Parathyroid adenoma (tissue), 2 donors: Measurements from ENCODE around the gene PROC.

Experiments
- H2AFZ ChIP-seq: fragments of 300-600 bp; sonication (generic); one replicate; pipeline ENCODE4 v1.7.0; 2017; ENCODE audit warnings: antibody characterized with exemption, mild to moderate bottlenecking
- H3K27ac ChIP-seq: fragments of 300-600 bp; sonication (generic); one replicate; pipeline ENCODE4 v1.7.0; 2017
- H3K27me3 ChIP-seq: fragments of 300-600 bp; sonication (generic); one replicate; pipeline ENCODE4 v1.7.0; 2017; ENCODE audit warnings: low read length; ENCODE audit not compliant: control insufficient read depth, insufficient read depth
- H3K36me3 ChIP-seq: fragments of 300-600 bp; sonication (generic); one replicate; pipeline ENCODE4 v1.7.0; 2017; ENCODE audit warnings: low read length; ENCODE audit not compliant: control insufficient read depth, insufficient read depth
- H3K4me1 ChIP-seq: fragments of 300-600 bp; sonication (generic); one replicate; pipeline ENCODE4 v1.7.0; 2017; ENCODE audit warnings: control low read depth
- H3K4me2 ChIP-seq: fragments of 300-600 bp; sonication (generic); one replicate; pipeline ENCODE4 v1.7.0; 2017; ENCODE audit warnings: low read length
- H3K4me3 ChIP-seq: fragments of 300-600 bp; sonication (generic); one replicate; pipeline ENCODE4 v1.7.0; 2017; ENCODE audit warnings: low read depth, low read length
- H3K79me2 ChIP-seq: fragments of 300-600 bp; sonication (generic); one replicate; pipeline ENCODE4 v1.7.0; 2017; ENCODE audit warnings: control low read depth
- H3K9ac ChIP-seq: fragments of 300-600 bp; sonication (generic); one replicate; pipeline ENCODE4 v1.7.0; 2017; ENCODE audit warnings: mild to moderate bottlenecking
- H3K9me3 ChIP-seq: fragments of 300-600 bp; sonication (generic); one replicate; pipeline ENCODE4 v1.7.0; 2017; ENCODE audit warnings: low read length; ENCODE audit not compliant: control insufficient read depth
- TF ChIP-seq, protein P1 (sequence below): fragments of 300-600 bp; sonication (generic); IDR thresholded peaks from one replicate; pipeline ENCODE4 v1.7.0; 2017; ENCODE audit warnings: antibody characterized with exemption, mild to moderate bottlenecking
- donor health status: primary hyperparathyroidism.

The PROC gene

DNA sequence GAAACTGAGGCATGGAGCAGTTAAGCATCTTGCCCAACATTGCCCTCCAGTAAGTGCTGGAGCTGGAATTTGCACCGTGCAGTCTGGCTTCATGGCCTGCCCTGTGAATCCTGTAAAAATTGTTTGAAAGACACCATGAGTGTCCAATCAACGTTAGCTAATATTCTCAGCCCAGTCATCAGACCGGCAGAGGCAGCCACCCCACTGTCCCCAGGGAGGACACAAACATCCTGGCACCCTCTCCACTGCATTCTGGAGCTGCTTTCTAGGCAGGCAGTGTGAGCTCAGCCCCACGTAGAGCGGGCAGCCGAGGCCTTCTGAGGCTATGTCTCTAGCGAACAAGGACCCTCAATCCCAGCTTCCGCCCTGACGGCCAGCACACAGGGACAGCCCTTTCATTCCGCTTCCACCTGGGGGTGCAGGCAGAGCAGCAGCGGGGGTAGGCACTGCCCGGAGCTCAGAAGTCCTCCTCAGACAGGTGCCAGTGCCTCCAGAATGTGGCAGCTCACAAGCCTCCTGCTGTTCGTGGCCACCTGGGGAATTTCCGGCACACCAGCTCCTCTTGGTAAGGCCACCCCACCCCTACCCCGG lies 1.3 kb downstream of the PROC start:
- Histone ChIP-seq H3K4me1 (peaks cover 3% of the 10 kb centered on the region), H3K4me3 (no peak overlapping the region), H3K79me2 (no peaks in the 10 kb centered on the region), H3K4me2 (no peak overlapping the region), H3K36me3 (no peaks in the 10 kb centered on the region), H3K9ac (no peak overlapping the region), H2AFZ (no peak overlapping the region), H3K27ac (no peak overlapping the region), H3K9me3 (no peaks in the 10 kb centered on the region), H3K27me3 (peaks cover 7% of the 10 kb centered on the region)
- TF ChIP-seq, protein P1, sequence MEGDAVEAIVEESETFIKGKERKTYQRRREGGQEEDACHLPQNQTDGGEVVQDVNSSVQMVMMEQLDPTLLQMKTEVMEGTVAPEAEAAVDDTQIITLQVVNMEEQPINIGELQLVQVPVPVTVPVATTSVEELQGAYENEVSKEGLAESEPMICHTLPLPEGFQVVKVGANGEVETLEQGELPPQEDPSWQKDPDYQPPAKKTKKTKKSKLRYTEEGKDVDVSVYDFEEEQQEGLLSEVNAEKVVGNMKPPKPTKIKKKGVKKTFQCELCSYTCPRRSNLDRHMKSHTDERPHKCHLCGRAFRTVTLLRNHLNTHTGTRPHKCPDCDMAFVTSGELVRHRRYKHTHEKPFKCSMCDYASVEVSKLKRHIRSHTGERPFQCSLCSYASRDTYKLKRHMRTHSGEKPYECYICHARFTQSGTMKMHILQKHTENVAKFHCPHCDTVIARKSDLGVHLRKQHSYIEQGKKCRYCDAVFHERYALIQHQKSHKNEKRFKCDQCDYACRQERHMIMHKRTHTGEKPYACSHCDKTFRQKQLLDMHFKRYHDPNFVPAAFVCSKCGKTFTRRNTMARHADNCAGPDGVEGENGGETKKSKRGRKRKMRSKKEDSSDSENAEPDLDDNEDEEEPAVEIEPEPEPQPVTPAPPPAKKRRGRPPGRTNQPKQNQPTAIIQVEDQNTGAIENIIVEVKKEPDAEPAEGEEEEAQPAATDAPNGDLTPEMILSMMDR = no peak

GRCh38 chr2:127420039-127420864 lies 2.0 kb downstream of the PROC start:
- Histone ChIP-seq H3K27ac (no peak overlapping the region), H3K4me2 (no peak overlapping the region), H3K4me1 (peaks cover 3% of the 10 kb centered on the region), H3K79me2 (no peaks in the 10 kb centered on the region), H3K27me3 (peaks cover 7% of the 10 kb centered on the region), H3K4me3 (no peak overlapping the region), H3K36me3 (no peaks in the 10 kb centered on the region), H2AFZ (no peak overlapping the region), H3K9me3 (no peaks in the 10 kb centered on the region), H3K9ac (no peak overlapping the region)
- TF ChIP-seq, protein P1 = no peak

GRCh38 chr2:127421116-127421800 lies 3.0 kb downstream of the PROC start:
- TF ChIP-seq, protein P1 = no peak
- Histone ChIP-seq H3K27me3 (peaks cover 7% of the 10 kb centered on the region), H3K79me2 (no peaks in the 10 kb centered on the region), H3K9me3 (no peaks in the 10 kb centered on the region), H3K4me2 (no peak overlapping the region), H3K4me3 (no peak overlapping the region), H3K9ac (no peak overlapping the region), H3K27ac (no peak overlapping the region), H3K4me1 (peaks cover 3% of the 10 kb centered on the region), H2AFZ (no peak overlapping the region), H3K36me3 (no peaks in the 10 kb centered on the region)

DNA sequence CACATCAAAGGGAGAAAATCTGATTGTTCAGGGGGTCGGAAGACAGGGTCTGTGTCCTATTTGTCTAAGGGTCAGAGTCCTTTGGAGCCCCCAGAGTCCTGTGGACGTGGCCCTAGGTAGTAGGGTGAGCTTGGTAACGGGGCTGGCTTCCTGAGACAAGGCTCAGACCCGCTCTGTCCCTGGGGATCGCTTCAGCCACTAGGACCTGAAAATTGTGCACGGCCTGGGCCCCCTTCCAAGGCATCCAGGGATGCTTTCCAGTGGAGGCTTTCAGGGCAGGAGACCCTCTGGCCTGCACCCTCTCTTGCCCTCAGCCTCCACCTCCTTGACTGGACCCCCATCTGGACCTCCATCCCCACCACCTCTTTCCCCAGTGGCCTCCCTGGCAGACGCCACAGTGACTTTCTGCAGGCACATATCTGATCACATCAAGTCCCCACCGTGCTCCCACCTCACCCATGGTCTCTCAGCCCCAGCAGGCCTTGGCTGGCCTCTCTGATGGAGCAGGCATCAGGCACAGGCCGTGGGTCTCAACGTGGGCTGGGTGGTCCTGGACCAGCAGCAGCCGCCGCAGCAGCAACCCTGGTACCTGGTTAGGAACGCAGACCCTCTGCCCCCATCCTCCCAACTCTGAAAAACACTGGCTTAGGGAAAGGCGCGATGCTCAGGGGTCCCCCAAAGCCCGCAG lies 3.8 kb downstream of the PROC start:
- Histone ChIP-seq H3K79me2 (no peaks in the 10 kb centered on the region), H3K4me2 (no peak overlapping the region), H3K27me3 (peaks cover 7% of the 10 kb centered on the region), H3K4me1 (peaks cover 3% of the 10 kb centered on the region), H3K4me3 (no peak overlapping the region), H3K36me3 (no peaks in the 10 kb centered on the region), H3K27ac (no peak overlapping the region), H2AFZ (no peak overlapping the region), H3K9me3 (no peaks in the 10 kb centered on the region), H3K9ac (no peak overlapping the region)
- TF ChIP-seq, protein P1 = no peak
